GM12801 (cell line): ENCODE measurements around the gene FOXL3.

Source experiments
- CTCF ChIP-seq: IDR thresholded peaks from one replicate; pipeline ENCODE4 v1.5.1; 2011; ENCODE audit warnings: control low read depth; ENCODE audit not compliant: insufficient read length; ENCODE audit errors: extremely low read depth

The FOXL3 gene

DNA sequence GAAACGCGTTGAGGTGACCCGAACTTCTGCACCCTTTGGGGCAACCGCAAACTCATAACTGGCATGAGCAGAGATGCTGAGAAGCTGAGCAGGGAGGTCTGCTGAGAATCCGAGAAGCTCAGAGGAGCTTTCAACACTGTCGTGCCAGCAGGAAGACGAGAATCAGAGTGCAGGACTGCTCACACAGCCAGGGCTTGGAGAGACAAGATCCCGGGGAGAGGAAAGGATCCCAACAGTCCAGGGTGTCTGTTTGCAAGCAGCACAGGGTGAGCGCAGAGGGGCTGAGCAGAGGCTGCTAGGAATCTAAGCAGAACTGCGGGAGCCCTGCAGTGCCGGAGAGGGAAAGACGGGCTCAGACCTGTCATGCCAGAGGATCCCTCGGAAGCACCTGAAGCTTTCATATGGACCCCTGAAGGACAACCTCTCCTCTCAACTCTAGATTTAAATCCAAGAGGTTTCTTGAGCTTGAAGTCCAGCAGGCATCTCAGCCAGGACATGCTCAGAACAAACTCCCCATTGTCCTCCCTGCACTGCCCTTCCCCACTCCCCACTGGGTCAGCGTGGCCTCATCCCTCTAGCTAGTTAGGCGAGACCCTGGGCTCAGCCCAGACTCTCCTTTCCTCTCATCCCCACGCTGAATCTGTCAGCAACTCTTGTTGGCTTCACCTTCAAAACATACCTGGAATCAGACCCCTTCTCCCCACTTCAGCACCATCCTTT, 40.7 kb downstream of the FOXL3 start:
- no peak for TF ChIP-seq CTCF

- TF ChIP-seq CTCF: no peak
These were observed 42.1 kb downstream of the FOXL3 start for GRCh38 chr7:332020-332517.

- no peak for TF ChIP-seq CTCF
These were observed 42.8 kb downstream of the FOXL3 start for GRCh38 chr7:332646-333392.

DNA sequence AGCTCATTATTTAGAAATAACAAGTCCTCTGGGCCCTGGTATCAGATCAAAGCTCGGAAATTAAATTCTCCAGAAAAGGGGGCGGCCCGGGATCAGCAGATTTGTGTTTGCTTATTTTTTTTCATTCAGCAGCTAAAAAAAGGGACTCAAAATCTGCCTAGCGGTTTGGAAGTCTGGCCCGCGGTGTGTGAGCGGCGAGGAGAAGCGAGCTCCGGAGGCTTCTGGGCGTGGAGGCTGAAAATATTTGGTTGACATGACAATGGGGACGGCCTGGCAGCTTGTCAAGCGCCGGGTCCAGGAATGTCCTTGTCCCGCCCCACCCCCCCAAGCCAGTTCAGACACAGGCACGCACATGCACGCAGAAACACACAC, 43.4 kb downstream of the FOXL3 start:
- TF ChIP-seq CTCF: no peak

DNA sequence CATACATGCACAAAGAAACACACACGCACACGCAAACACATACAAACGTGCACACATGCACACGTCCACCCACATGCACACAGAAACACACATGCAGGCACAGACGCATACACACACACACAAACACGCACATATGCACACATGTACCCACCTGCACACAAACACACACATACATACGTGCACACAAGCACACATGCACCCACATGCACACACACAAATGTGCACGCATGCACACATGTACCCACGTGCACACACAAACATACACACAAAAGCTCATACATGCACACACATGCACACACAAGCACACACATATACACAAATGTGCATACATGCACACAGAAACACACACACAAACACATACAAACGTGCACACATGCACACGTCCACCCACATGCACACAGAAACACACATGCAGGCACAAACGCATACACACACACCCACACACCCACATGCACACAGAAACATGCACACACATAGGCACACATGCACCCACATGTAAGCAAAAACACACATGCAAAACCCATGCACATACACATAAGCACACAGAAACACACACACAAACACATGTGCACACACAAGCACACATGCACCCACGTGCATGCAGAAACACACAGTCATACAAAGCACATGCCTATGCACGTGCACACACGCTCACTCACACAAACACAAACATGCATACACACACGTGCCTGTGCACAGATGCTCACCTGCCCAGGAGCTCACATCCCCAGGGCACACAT, 44.8 kb downstream of the FOXL3 start:
- TF ChIP-seq CTCF: no peak

DNA sequence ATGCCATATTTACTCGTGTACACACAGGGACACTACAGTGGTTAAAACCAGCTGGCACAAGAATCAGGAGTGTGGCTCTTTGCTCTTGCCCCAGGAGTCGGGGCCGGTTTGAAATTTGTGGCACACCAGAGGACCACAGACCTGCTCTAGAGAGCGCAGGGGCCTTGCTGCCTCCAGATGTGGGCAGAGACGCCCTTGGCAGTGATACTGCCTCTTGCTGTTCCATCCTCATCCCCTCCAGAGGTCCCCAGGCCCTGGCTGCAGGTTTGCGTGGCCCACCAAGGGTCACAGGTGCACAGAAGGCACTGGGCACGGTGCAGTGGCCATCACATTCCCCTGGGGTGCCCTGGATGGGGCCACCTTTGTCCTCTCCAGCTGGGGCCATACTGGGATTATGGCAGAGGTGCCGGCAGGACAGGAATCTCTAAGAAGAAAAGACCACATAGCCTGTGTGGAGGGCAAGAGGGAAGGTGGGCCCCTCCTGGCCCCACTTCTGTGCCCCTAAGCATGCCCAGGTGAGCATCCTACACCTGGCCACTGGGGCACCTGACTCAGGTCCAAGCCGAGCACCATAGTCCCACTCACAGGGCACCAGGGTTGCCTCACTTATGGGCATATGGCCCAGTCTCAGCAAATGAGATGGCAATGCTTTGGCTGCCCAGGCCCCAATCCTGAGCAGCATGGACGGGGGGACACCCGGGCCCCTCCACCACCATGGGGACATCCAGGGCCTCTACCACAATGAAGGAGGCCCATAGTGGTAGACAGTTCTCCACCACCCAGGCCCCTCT, 45.6 kb downstream of the FOXL3 start:
- no peak for TF ChIP-seq CTCF
